RWPE1 (cell line): Measurements from ENCODE around the gene PGM2.

ENCODE experiments used
- CTCF ChIA-PET: fragments of 350-600 bp; sonication (Branson Sonifier 250); formaldehyde crosslinking; extraction: SDS; loops from one replicate; lab custom pipeline; 2021; lab: Yijun Ruan, JAX
- POLR2A ChIA-PET: fragments of 400-600 bp; formaldehyde crosslinking; extraction: SDS; loops from one replicate; lab custom pipeline; 2020; ENCODE audit warnings: antibody characterized with exemption; ENCODE audit not compliant: low non-redundant PET; lab: Yijun Ruan, JAX
- DNase-seq: peaks from one replicate; pipeline ENCODE4 v3.0.0; 2012; ENCODE audit warnings: low spot score
- H3K27ac ChIP-seq: fragments of 450-650 bp; 2 replicates; pipeline ENCODE4 v1.5.1; 2017
- TF ChIP-seq, protein P1 (sequence below): fragments of 450-650 bp; conservative IDR thresholded peaks from 2 replicates; pipeline ENCODE4 v1.5.1; 2017; ENCODE audit warnings: low read depth, mild to moderate bottlenecking

Gene PGM2

DNA sequence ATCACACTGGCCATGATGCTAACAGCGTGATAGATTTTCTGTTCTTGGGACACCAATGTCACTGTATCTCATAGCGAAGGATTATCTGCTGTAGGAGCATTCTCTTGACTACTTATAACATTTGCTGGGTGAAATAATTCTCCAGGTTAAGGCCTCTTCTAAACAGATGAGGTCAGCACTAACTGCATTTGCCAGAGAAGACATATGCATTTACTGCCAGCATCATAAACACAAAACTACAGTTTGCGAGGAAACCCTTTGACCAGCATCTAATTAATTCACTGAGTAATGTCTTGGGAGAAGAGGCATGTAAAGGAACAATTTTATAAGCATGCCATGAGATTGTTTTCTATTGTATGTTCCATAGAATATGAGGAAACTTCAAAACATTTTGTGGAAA, 78.3 kb downstream of the PGM2 start:
- ChIA-PET CTCF (no interaction called here), POLR2A (no interaction called here)
- TF ChIP-seq, protein P1, sequence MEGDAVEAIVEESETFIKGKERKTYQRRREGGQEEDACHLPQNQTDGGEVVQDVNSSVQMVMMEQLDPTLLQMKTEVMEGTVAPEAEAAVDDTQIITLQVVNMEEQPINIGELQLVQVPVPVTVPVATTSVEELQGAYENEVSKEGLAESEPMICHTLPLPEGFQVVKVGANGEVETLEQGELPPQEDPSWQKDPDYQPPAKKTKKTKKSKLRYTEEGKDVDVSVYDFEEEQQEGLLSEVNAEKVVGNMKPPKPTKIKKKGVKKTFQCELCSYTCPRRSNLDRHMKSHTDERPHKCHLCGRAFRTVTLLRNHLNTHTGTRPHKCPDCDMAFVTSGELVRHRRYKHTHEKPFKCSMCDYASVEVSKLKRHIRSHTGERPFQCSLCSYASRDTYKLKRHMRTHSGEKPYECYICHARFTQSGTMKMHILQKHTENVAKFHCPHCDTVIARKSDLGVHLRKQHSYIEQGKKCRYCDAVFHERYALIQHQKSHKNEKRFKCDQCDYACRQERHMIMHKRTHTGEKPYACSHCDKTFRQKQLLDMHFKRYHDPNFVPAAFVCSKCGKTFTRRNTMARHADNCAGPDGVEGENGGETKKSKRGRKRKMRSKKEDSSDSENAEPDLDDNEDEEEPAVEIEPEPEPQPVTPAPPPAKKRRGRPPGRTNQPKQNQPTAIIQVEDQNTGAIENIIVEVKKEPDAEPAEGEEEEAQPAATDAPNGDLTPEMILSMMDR, result no peak
- no peak overlapping the region for H3K27ac ChIP-seq
- DNase-seq, result no peak

DNA sequence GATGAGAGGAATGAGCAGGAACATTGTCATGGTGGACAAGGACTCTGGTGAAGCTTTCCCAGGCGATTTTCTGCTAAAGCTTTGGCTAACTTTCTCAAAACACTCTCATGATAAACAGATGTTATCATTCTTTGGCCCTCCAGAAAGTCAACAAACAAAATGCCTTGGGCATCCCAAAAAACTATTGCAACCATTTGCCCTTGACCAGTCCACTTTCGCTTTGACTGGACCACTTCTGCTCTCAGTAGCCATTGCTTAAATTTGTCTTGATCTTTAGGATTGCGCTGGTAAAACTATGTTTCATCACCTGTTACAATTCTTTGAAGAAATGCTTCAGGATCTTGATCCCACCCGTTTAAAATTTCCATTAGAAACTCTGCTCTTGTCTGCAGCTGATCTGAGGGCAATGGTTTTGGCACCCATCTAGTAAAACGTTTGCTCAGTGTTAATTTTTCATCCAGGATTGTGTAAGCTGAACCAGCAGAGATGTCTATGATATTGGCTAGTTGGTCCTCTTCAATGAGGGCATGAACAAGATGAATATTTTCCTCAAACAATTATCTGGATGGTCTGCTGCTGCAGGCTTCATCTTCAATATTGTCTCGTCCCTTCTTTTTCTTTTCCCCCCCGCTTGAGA, 79.2 kb downstream of the PGM2 start:
- POLR2A ChIA-PET, result no interaction called here
- no peak for DNase-seq
- TF ChIP-seq, protein P1, result no peak
- H3K27ac ChIP-seq, result no peak overlapping the region
- CTCF ChIA-PET, result no interaction called here

DNA sequence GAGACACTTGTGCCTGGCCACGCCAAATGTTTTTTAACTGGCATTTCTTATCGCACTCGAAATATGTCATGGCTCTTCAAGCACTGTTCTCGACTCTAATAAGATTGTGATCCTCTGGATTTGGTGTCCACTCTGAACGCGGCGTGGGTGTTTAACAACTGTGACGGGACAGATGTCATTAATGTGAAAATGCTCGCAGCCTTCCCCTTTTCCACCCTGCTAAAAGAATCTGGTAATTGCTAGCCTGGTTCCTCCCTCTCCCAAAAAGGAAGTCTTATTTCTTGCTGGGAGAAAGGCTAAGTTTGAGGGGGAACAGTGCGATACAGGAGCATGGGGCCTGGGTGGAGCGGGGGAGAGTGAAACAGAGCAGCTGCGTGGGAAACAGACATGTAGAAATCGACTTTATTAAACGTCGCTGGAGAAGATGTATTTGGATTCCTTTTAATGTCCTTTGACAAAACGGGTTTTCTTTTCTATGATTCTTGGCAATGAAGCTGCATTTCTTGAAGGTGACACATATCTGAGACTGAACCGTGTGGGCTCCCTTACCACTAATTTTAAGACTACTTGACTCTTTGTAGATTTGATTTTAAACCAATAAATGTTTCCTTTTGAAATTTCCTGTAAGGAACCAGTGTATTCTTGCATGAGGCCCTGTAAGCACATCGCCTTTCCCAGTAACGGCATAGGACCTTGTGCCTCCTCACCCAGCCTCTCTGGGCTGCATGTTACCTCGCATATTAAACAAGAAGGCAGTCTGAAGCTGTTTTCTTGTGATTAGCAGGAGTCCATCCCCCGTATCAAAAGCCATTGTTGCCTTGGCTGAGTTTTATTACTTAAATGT, 82.2 kb downstream of the PGM2 start:
- ChIA-PET POLR2A (no interaction called here), CTCF (interaction anchor here (0.5 kb wide), 2 partner anchors 92 to 127 kb away, joined by 3 to 6 read pairs; no protein-coding TSS in a partner anchor)
- no peak for DNase-seq
- TF ChIP-seq, protein P1, result no peak
- H3K27ac ChIP-seq, result no peak overlapping the region

DNA sequence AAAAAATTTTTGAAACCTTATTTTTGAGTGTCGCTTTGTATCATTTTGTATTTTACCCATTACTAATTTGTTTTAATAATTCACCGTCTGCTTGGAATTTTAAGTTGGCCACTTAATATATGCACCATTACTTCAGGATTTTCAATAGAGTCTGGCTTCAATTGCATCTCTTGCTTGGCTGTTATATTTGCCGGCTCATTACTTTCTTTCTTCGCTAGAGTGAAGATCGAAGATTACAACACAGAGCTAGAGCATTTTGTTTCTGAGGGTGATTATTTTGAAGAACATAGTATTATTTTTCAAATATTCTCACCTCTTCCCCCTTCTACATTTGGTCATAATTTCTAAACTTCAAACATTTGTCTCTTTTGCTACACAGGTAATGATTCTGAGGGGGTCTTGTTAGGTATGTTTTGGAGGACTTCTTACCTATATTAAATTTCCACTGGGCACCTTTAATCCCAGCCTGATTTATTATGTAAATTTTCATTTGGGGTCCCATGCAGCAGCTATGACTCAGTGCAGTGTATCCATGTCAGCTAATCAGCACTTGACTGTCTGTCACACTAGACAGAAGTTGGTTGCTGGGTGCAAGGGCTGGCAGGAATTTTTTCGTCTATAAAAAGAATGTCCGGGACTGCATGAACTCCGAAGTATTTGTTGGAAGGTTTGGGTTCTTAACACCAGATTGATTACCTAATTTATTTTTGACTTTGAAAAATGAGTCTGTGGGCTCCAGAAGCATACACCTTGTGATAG, 83.0 kb downstream of the PGM2 start:
- ChIA-PET CTCF (interaction anchor here (0.5 to 0.7 kb wide), 5 partner anchors 93 to 1501 kb away, joined by 3 to 6 read pairs (median 3); no protein-coding TSS in a partner anchor), POLR2A (no interaction called here)
- no peak for DNase-seq
- H3K27ac ChIP-seq, result no peak overlapping the region
- TF ChIP-seq, protein P1, result no peak

DNA sequence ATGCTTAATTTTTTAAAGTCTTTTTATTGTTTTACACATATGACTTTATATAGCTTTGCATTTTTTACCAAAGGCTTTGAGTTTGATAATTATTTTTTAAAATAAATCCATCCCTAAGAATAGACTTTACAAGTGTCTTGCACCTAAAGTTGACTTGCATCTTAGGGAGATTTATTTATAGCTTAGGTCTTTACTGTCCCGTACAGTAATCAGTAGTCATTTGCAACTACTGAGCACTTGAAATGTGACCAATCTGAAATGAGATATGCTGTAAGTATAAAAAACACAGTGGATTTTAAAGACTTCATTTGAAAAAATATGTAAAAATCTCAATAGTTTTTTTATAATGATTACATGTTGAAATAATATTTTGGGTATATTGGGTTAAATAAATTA, 83.6 kb downstream of the PGM2 start:
- TF ChIP-seq, protein P1, result no peak
- DNase-seq, result no peak
- CTCF ChIA-PET, result interaction anchor here (0.5 kb wide), 1 partner anchor 101 kb away, joined by 3 read pairs; no protein-coding TSS in a partner anchor
- no peak overlapping the region for H3K27ac ChIP-seq
- POLR2A ChIA-PET, result no interaction called here
